8988T (cell line): ENCODE data around the gene PRDM4.

Experiments
- DNase-seq: peaks from one replicate; pipeline ENCODE4 v3.0.0; 2011

PRDM4 gene

DNA sequence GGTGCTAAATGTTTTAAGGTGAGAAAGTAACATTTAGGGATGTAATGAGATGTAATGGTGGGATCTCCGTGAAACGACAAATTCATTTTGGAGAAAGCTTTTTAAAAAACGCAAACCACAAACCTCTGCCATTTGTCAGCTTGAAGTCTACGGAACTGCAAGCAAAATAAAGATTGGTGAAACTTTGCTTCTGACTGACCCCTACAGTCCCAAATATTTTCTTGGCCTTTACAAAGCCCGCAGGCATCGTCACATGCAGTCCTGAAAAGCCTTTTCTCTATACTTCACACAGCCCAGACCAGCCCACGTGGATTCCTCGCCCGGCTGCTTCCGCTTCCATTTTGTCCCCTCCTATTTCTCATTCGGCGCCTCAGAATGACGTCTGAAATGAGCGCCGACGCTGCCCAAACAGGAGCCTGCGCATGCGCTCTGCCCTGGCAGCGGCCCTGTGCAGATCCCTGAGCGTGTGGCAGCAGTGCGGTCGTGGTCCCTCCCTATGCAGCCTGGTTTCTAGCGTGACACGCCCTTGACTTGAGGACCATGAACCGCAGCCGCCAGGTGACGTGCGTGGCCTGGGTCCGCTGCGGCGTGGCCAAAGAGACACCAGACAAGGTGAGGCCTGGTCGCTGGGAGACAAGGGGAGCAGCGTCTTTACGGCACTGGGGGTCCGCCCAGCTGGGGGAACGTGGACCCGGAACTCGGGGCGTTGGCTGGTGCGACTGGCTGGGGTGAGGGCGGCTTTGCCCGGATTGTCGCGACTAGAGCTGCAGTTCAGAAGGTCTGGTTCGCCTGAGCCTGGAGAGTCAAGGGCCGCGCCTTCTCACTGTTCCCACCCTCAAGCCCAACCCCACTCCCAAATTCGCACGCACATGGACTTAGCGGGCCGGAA, 75.3 kb downstream of the PRDM4 start, which contains the start of gene PWP1:
Gene PWP1, plus strand, starts transcription at position 440 of the 889 bp plus-strand sequence. Its CDS starts 101 bp downstream, at position 541.
- peak; percentile 85 for DNase-seq

DNA sequence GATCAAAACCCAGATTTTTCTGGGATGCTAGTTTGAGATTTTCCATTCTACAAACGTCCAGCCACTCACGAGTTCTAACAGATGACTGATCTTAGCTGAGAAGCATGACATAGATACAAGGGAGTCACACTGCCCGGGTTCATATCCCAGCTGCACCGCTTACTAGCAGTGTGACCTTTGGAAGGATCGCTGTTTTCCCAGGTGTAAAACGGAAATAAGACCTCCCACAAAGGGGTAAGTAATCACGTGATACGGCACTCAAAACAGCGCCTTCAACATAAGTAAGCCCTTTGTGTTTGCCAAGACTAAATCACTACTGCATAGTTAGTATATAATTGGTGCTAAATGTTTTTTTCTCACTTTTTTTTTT, 76.0 kb downstream of the PRDM4 start:
- no peak for DNase-seq

DNA sequence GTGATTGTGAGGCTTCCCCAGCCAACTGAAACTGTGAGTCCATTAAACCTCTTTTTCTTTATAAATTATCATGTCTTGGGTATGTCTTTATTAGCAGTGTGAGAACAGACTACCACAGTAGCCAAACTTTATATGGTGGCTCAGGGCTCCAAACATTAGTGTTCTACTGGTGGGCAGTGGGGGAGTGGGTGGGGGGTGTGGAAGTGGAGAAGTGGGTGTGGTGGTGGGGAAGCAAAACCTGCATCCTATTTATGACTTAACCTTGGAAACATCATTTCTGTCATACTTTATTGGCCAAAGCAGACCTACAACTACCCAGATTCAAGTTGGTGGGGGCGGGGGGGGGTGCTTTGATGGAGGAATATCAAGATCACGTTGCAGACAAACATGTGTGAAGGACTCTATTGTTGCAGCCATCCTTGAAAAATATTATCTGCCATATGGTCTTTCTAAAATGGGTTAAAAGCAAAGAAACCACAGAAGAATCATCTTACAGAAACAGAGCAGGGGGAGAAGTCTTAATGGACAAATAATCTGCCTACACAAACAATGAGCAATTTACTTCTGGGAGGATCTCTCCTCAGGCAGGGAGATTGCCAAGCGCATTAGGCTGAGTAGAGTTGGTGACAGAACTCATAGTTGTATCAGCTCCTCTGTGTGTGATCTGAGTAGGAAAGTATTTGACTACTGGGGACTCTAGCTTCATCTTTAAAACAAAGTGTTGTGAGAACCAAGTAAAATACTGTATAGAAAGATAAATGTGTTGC, 76.7 kb downstream of the PRDM4 start:
- no peak for DNase-seq
